SK-N-MC (cell line): ENCODE results near the gene OGFOD3.

Experiments used
- DNase-seq: peaks from one replicate; pipeline ENCODE4 v3.0.0-alpha.2; 2011; ENCODE audit warnings: low read depth, low spot score
- H3K27ac ChIP-seq: fragments of 200-600 bp; sonication (generic); 2 replicates; pipeline ENCODE4 v1.5.1; 2016; ENCODE audit warnings: mixed run types
- H3K36me3 ChIP-seq: fragments of 200-600 bp; sonication (generic); 2 replicates; pipeline ENCODE4 v1.6.1; 2017; ENCODE audit warnings: antibody characterized with exemption, low read length, mixed read lengths; ENCODE audit not compliant: insufficient read depth
- H3K4me3 ChIP-seq: fragments of 200-600 bp; sonication (generic); 2 replicates; pipeline ENCODE4 v1.5.1; 2016
- H3K9ac ChIP-seq: fragments of 200-600 bp; sonication (generic); 2 replicates; pipeline ENCODE4 v1.8.0; 2017; ENCODE audit warnings: mixed run types, mixed read lengths; ENCODE audit not compliant: insufficient read length
- H3K9me3 ChIP-seq: fragments of 200-600 bp; sonication (generic); 2 replicates; pipeline ENCODE4 v1.6.1; 2017; ENCODE audit warnings: low read depth, mild to moderate bottlenecking, antibody characterized with exemption, low read length, moderate library complexity, mixed read lengths
- EZH2 ChIP-seq: fragments of 200-600 bp; sonication (generic); IDR thresholded peaks from one replicate; pipeline ENCODE4 v1.6.1; 2017; ENCODE audit warnings: antibody characterized with exemption
- FOXP2 ChIP-seq: optimal IDR thresholded peaks from 2 replicates; pipeline ENCODE3; 2011; ENCODE audit warnings: mild to moderate bottlenecking, moderate library complexity; ENCODE audit not compliant: insufficient read depth; ENCODE audit errors: extremely low read length, control extremely low read depth
- POLR2AphosphoS5 ChIP-seq: IDR thresholded peaks from 2 replicates; pipeline ENCODE4 v1.6.1; 2012; ENCODE audit warnings: mild to moderate bottlenecking, low read depth, low read length, borderline replicate concordance

The OGFOD3 gene

DNA sequence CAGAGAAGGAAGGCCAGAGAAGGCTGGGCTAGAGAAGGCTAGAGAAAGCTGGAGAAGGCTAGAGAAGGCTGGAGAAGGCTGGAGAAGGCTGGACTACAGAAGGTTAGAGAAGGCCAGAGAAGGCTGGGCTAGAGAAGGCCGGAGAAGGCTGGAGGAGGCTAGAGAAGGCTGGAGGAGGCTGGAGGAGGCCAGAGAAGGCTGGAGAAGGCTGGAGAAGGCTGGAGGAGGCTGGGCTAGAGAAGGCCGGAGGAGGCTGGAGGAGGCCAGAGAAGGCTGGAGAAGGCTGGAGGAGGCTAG, 6.4 kb upstream of the OGFOD3 start:
- no peak for DNase-seq
- no peaks in the 10 kb centered on the region for H3K36me3 ChIP-seq
- H3K9ac ChIP-seq: no peak overlapping the region
- H3K4me3 ChIP-seq: no peak overlapping the region
- no peak overlapping the region for H3K27ac ChIP-seq
- TF ChIP-seq POLR2AphosphoS5 (no peak), EZH2 (no peak), FOXP2 (no peak)
- no peaks in the 10 kb centered on the region for H3K9me3 ChIP-seq

DNA sequence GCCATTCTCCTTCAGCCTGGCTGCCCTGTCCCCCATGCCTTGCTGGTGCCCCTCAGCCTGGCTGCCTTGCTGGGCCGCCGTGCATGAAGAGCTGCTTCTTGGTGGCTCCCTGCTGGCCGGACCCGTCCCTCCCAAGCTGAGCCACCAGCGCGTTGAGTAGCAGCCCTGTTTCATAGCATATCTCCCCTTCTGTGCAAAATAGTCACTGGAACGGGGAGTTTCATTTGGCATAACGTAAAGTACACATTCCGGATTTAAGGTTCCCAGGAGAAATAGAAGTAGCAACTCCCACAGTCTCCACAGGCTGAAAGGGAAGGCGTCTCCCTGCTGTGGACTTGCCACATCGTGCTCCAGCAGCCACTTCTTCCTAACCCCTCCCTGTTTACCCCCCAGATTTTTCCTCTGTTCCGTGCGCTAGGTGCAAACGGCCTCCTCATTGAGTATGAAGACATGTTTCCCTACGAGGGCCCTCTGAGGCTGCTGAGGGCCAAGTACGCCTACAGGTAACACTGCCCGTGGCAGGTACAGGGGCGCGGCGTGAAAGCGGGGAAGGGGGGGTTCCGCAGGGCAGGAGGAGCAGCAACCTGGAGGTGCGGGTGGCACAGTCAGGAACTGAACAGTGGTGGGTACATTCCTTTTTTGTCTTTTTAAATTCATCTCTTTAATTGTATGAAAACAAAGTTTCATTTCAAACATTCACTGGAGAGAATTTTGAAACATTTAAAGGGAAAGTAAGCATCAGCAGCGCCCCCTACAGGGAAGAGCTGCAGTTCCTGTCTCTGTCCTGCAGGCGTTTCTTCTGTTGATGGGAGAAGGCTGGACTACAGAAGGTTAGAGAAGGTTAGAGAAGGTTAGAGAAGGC, 5.8 kb upstream of the OGFOD3 start:
- DNase-seq: peak; percentile 28
- Histone ChIP-seq H3K4me3 (no peak overlapping the region), H3K27ac (no peak overlapping the region), H3K9me3 (no peaks in the 10 kb centered on the region), H3K36me3 (no peaks in the 10 kb centered on the region), H3K9ac (no peak overlapping the region)
- TF ChIP-seq EZH2 (no peak), POLR2AphosphoS5 (no peak), FOXP2 (no peak)

DNA sequence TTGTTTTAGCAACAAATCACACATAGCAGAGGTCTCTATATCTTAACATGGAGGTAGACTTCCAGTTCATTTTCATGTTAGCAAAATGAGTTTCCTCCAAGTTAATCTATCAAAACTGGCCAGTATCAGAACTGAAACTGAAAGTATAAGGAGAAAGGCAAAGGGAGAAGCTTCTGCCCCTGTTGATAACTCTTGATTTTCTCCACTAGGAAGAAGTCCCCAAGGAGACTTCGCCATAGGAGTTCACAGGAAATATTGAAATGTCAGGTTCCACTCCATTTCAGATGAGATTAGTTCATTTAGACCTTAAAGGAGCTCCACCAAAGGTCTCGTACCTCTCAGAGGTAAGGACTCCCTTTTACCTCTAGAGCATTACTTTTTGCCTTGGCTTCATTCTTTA, 1.2 kb upstream of the OGFOD3 start:
- DNase-seq: no peak
- peak overlapping the region; percentile 64 for H3K9ac ChIP-seq

DNA sequence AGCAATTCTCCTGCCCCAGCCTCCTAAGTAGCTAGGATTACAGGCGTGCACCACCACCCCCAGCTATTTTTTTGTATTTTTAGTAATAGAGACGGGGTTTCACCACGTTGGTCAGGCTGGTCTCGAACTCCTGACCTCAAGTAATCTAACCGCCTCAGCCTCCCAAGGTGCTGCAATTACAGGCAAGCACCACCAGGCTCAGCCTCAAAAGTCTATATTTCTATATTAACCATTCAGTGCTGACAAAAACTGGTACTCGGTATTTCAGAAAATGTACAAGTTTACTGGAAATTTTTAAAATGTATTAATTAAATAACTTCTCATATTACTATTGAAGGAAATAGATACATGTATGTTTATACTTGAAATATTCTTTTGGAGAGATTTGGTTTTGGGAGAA, 1.6 kb downstream of the OGFOD3 start:
- DNase-seq: no peak
- no peak overlapping the region for H3K9ac ChIP-seq
- no peaks in the 10 kb centered on the region for H3K9me3 ChIP-seq
- no peak for TF ChIP-seq EZH2
- no peak for TF ChIP-seq FOXP2
- TF ChIP-seq POLR2AphosphoS5: no peak
- no peak overlapping the region for H3K4me3 ChIP-seq
- H3K36me3 ChIP-seq: no peaks in the 10 kb centered on the region
- H3K27ac ChIP-seq: no peak overlapping the region

More for the DNA sequence above, 1.2 kb upstream of the OGFOD3 start:
- TF ChIP-seq POLR2AphosphoS5: no peak
- TF ChIP-seq FOXP2: no peak
- TF ChIP-seq EZH2: no peak
- H3K4me3 ChIP-seq: peak overlapping the region; percentile 93
- no peak overlapping the region for H3K27ac ChIP-seq
- H3K36me3 ChIP-seq: no peaks in the 10 kb centered on the region
- no peaks in the 10 kb centered on the region for H3K9me3 ChIP-seq

DNA sequence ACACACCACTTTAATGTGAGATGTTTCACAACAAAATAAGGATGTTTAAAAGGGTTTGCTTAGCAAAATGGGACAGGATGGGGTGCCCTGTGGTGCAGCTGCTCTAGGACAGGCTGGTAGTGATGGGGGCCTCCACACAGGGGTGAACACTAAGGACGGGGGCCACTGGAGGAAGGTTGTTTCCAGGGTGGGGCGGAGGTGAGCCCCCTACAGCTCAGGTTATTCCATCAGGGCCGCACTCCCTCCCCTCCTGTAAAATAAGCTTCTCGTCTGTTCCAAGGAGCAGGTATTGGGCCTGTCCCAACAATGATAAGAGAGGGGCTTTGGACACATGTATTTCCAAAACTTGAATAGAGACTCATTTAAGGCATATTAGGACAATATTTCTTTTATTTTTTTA, 2.1 kb downstream of the OGFOD3 start:
- DNase-seq: no peak
- Histone ChIP-seq H3K9ac (no peak overlapping the region), H3K27ac (no peak overlapping the region), H3K4me3 (no peak overlapping the region), H3K36me3 (no peaks in the 10 kb centered on the region), H3K9me3 (no peaks in the 10 kb centered on the region)
- TF ChIP-seq POLR2AphosphoS5: no peak

DNA sequence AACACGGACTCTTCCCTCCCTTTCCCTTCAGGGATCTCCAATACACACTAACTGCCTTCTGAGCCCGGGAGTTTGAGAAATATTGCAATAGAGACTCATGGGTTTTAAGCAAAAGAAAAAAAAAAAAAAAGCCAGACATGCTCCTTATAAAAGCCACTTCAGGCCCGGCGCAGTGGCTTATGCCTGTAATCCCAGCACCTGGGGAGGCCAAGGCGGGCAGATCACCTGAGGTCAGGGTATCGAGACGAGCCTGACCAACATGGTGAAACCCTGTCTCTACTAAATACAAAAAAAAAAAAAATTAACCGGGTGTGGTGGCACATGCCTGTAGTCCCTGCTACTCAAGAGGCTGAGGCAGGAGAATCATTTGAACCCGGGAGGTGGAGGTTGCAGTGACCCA, 2.6 kb downstream of the OGFOD3 start:
- Histone ChIP-seq H3K36me3 (no peaks in the 10 kb centered on the region), H3K9me3 (no peaks in the 10 kb centered on the region)
- DNase-seq: no peak

DNA sequence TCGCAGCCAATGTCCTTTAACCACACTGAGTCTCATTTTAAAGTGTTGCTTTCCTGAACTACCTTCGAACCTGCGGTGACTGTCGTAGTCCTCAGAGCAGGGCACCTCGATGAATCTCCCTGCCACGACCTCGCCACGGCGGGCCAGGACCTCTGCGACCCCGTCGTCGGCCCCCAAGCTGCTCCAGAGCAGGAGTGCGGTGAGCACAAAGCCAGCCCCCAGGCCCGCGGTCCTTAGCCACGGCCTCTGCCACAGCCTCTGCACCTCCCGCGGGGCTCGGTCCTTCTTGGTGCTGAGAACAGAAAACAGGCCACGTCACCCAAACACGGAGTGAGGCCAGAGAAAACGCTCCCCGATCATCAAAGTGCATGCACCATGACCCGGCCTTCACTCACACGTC, 3.0 kb downstream of the OGFOD3 start:
- Histone ChIP-seq H3K9ac (no peak overlapping the region), H3K36me3 (no peaks in the 10 kb centered on the region), H3K9me3 (no peaks in the 10 kb centered on the region), H3K4me3 (no peak overlapping the region), H3K27ac (no peak overlapping the region)
- DNase-seq: no peak
- TF ChIP-seq POLR2AphosphoS5 (no peak), EZH2 (no peak), FOXP2 (no peak)

More for the DNA sequence above, 2.6 kb downstream of the OGFOD3 start:
- H3K27ac ChIP-seq: no peak overlapping the region
- H3K4me3 ChIP-seq: no peak overlapping the region
- H3K9ac ChIP-seq: no peak overlapping the region
- TF ChIP-seq EZH2 (no peak), POLR2AphosphoS5 (no peak), FOXP2 (no peak)

DNA sequence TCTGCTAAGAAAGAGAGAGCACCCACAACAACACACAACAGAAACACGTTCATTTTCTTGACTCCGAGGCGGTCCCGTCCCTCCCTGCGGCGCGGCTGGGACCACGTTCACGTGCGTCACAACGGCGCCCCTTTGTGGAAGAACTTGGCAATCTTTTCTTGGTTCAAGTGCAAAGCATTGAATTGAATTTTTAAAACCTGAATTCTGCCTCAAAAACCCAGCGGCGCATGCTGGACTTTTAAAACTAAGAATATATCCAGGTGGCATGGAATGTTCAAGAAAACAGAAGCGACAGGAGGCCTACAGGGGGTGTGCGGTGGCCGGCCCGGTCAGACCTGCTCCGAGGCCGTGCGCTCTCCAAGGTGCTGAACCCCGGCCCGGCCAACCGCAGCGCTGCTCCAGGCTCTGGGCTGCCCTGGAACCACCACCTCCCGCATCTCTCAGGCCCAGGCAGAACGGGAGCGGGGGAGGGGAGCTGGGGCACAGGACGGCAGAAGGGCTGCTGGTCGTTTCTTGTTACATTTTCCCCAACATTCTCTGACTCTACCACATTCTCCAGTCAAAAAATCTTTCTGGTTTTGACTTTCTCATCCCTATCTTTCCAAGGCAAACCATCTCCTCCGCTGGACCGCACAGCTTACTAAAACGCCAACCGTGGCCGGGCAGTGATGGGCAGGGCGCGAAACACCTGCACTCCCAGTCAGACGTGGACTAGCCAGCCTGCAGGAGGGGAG, 3.7 kb downstream of the OGFOD3 start:
- Histone ChIP-seq H3K4me3 (no peak overlapping the region), H3K27ac (no peak overlapping the region), H3K36me3 (no peaks in the 10 kb centered on the region), H3K9me3 (no peaks in the 10 kb centered on the region), H3K9ac (no peak overlapping the region)
- DNase-seq: no peak
- TF ChIP-seq EZH2 (no peak), POLR2AphosphoS5 (no peak), FOXP2 (no peak)
